H1 (cell line): ENCODE measurements around the gene TUG1. TPM values are rescaled to one million over a fixed set of nuclear protein-coding genes. Genes with fewer than 3 reads are reported as not detected.

Experiments
- CTCF ChIA-PET: fragments of 300-600 bp; sonication (Branson Sonifier 250); formaldehyde crosslinking; loops from one replicate; lab custom pipeline; 2021; ENCODE audit not compliant: partially characterized antibody; lab: Charles Lee
- POLR2A ChIA-PET: fragments of 300-600 bp; sonication (Branson Sonifier 250); formaldehyde crosslinking; loops from one replicate; lab custom pipeline; 2021; ENCODE audit warnings: inconsistent platforms; ENCODE audit not compliant: partially characterized antibody; lab: Charles Lee
- DNase-seq, 2 experiments: peaks; one replicate each; pipeline versions ENCODE4 v3.0.0 to v3.0.0-alpha.2; 2010 to 2022; ENCODE audit warnings: low spot score in 2 of 2, low read depth in 1 of 2, mixed read lengths in 1 of 2
- FAIRE-seq: peaks from 2 replicates; lab custom pipeline; 2011; peaks lifted over from hg19 to GRCh38; lab: Jason Lieb, UNC
- H2AFZ ChIP-seq: 2 replicates; pipeline ENCODE4 v1.8.1; 2012; ENCODE audit warnings: low read length, inconsistent platforms
- H2AK5ac ChIP-seq: 2 replicates; pipeline ENCODE4 v1.6.1; 2013; ENCODE audit warnings: low read depth, low read length
- H2BK120ac ChIP-seq: replicated peaks from 2 replicates; pipeline ENCODE3; 2013; ENCODE audit warnings: low read depth, low read length, inconsistent platforms
- H2BK12ac ChIP-seq: 2 replicates; pipeline ENCODE4 v1.6.1; 2013; ENCODE audit warnings: low read depth, low read length
- H2BK15ac ChIP-seq: 2 replicates; pipeline ENCODE4 v1.6.1; 2013; ENCODE audit warnings: low read length
- H2BK20ac ChIP-seq: 2 replicates; pipeline ENCODE4 v1.6.1; 2013; ENCODE audit warnings: low read length
- H2BK5ac ChIP-seq: 2 replicates; pipeline ENCODE4 v1.6.1; 2013; ENCODE audit warnings: low read depth, low read length
- H3K14ac ChIP-seq: 2 replicates; pipeline ENCODE4 v1.6.1; 2013; ENCODE audit warnings: inconsistent platforms; ENCODE audit not compliant: insufficient read length
- H3K18ac ChIP-seq: 2 replicates; pipeline ENCODE4 v1.6.1; 2013; ENCODE audit warnings: low read length; ENCODE audit errors: extremely low read depth
- H3K23ac ChIP-seq: 2 replicates; pipeline ENCODE4 v1.6.1; 2013; ENCODE audit warnings: inconsistent platforms; ENCODE audit not compliant: insufficient read length
- H3K23me2 ChIP-seq: 2 replicates; pipeline ENCODE4 v1.6.1; 2013; ENCODE audit warnings: low read depth, low read length
- H3K27ac ChIP-seq: 2 replicates; pipeline ENCODE4 v1.6.1; 2011; ENCODE audit warnings: low read depth, low read length, inconsistent platforms
- H3K27me3 ChIP-seq, 4 experiments: replicated peaks in 1 of 4; 1 replicate in 1 of 4; 2 replicates in 3 of 4; pipeline versions ENCODE4 v1.6.1 to v1.8.1; 2011 to 2013; ENCODE audit warnings: low read length in 3 of 4, mild to moderate bottlenecking in 3 of 4, inconsistent platforms in 2 of 4, mixed read lengths in 2 of 4, moderate library complexity in 1 of 4; ENCODE audit not compliant: control insufficient read depth in 3 of 4, insufficient read depth in 3 of 4; ENCODE audit errors: extremely low read depth in 1 of 4
- H3K36me3 ChIP-seq, 4 experiments: 2 replicates each; pipeline versions ENCODE4 v1.6.1 to v1.8.1; 2011 to 2013; ENCODE audit warnings: mild to moderate bottlenecking in 4 of 4, low read length in 3 of 4, moderate library complexity in 2 of 4, control low read depth in 1 of 4, inconsistent platforms in 1 of 4; ENCODE audit not compliant: insufficient read depth in 4 of 4, control insufficient read depth in 2 of 4
- H3K4ac ChIP-seq: replicated peaks from 2 replicates; pipeline ENCODE3; 2013; ENCODE audit warnings: low read length, low read depth, mixed read lengths, inconsistent platforms; ENCODE audit not compliant: insufficient read length
- H3K4me1 ChIP-seq, 4 experiments: replicated peaks in 1 of 4; 1 replicate in 1 of 4; 2 replicates in 3 of 4; pipeline versions ENCODE4 v1.6.1 to v1.8.1; 2011 to 2013; ENCODE audit warnings: low read length in 3 of 4, inconsistent platforms in 2 of 4, mixed read lengths in 1 of 4; ENCODE audit not compliant: insufficient read depth in 4 of 4, control insufficient read depth in 3 of 4
- H3K4me2 ChIP-seq, 2 experiments: 2 replicates each; pipeline versions ENCODE4 v1.6.1 to v1.8.1; 2011 to 2013; ENCODE audit warnings: low read depth in 2 of 2, low read length in 2 of 2, control low read depth in 1 of 2, inconsistent platforms in 1 of 2, mild to moderate bottlenecking in 1 of 2; ENCODE audit not compliant: insufficient read depth in 1 of 2
- H3K4me3 ChIP-seq, 4 experiments: fragments of 200-600, 300-600 bp in 1 of 4; sonication (generic), shearing (Covaris generic), sonication (Bioruptor Twin) in 1 of 4; 2 replicates each; pipeline versions ENCODE4 v1.5.1 to v1.8.1; 2011 to 2016; ENCODE audit warnings: low read length in 4 of 4, low read depth in 3 of 4, control low read depth in 2 of 4, inconsistent platforms in 2 of 4, mild to moderate bottlenecking in 2 of 4, mixed read lengths in 1 of 4, moderate library complexity in 1 of 4; ENCODE audit not compliant: insufficient read depth in 2 of 4; ENCODE audit errors: extremely low read depth in 1 of 4
- H3K56ac ChIP-seq: replicated peaks from 2 replicates; pipeline ENCODE3; 2013; ENCODE audit warnings: low read depth, mild to moderate bottlenecking, mixed read lengths, low read length, inconsistent platforms; ENCODE audit not compliant: insufficient read length
- H3K79me1 ChIP-seq: 2 replicates; pipeline ENCODE4 v1.6.1; 2013; ENCODE audit warnings: low read depth, low read length, control low read depth
- H3K79me2 ChIP-seq, 2 experiments: 2 replicates each; pipeline versions ENCODE4 v1.6.1 to v1.8.1; 2012 to 2013; ENCODE audit warnings: low read length in 2 of 2, mild to moderate bottlenecking in 2 of 2, inconsistent platforms in 1 of 2; ENCODE audit not compliant: insufficient read depth in 2 of 2, control insufficient read depth in 1 of 2
- H3K9ac ChIP-seq, 4 experiments: replicated peaks in 1 of 4; 1 replicate in 1 of 4; 2 replicates in 3 of 4; pipeline versions ENCODE4 v1.6.1 to v1.8.1; 2011 to 2013; ENCODE audit warnings: low read depth in 3 of 4, low read length in 3 of 4, control low read depth in 2 of 4, mild to moderate bottlenecking in 2 of 4, moderate library complexity in 2 of 4, inconsistent platforms in 1 of 4; ENCODE audit errors: extremely low read depth in 1 of 4
- H3K9me3 ChIP-seq, 2 experiments: 2 replicates each; pipeline versions ENCODE4 v1.6.1 to v1.8.1; 2012 to 2013; ENCODE audit warnings: mild to moderate bottlenecking in 2 of 2, moderate library complexity in 2 of 2, control low read depth in 1 of 2, inconsistent platforms in 1 of 2, low read depth in 1 of 2, low read length in 1 of 2, mixed read lengths in 1 of 2; ENCODE audit not compliant: insufficient read depth in 2 of 2
- H4K20me1 ChIP-seq, 2 experiments: replicated peaks in 1 of 2; 2 replicates each; pipeline versions ENCODE3 to v1.8.1; 2011 to 2013; ENCODE audit warnings: inconsistent platforms in 2 of 2, low read length in 2 of 2, mild to moderate bottlenecking in 1 of 2; ENCODE audit not compliant: insufficient read depth in 2 of 2, control insufficient read depth in 1 of 2
- H4K5ac ChIP-seq: 2 replicates; pipeline ENCODE4 v1.6.1; 2013; ENCODE audit warnings: low read length, low read depth, mixed read lengths, inconsistent platforms; ENCODE audit not compliant: insufficient read length
- H4K8ac ChIP-seq: 2 replicates; pipeline ENCODE4 v1.8.0; 2013; ENCODE audit warnings: mild to moderate bottlenecking, moderate library complexity, low read length, inconsistent platforms; ENCODE audit not compliant: insufficient read depth; ENCODE audit errors: extremely low read depth
- H4K91ac ChIP-seq: replicated peaks from 2 replicates; pipeline ENCODE3; 2013; ENCODE audit warnings: low read length, mixed read lengths, inconsistent platforms; ENCODE audit not compliant: insufficient read length
- RAD21 ChIP-seq, 2 experiments: IDR thresholded peaks in 1 of 2; conservative IDR thresholded peaks in 1 of 2; 2 replicates each; pipeline ENCODE4 v1.6.1; 2011; ENCODE audit warnings: low read depth in 2 of 2, low read length in 2 of 2, improper control_type of control experiment in 1 of 2, inconsistent platforms in 1 of 2, mild to moderate bottlenecking in 1 of 2, moderate library complexity in 1 of 2
- RNF2 ChIP-seq: fragments of 200-900, 300-1000 bp; sonication (generic); IDR thresholded peaks from 2 replicates; pipeline ENCODE4 v1.7.1; 2016; ENCODE audit warnings: borderline replicate concordance, low read depth, mild to moderate bottlenecking, antibody characterized with exemption, low read length; ENCODE audit not compliant: poor library complexity, severe bottlenecking; ENCODE audit errors: missing control alignments
- WGBS, 2 experiments: shearing (Covaris generic) in 1 of 2; methylation state at CpG; one replicate each; pipeline versions ENCODE4 v1.1.6 to v1.1.7; 2013 to 2015; ENCODE audit warnings: low lambda C conversion rate in 2 of 2, mixed read lengths in 2 of 2, inconsistent platforms in 1 of 2, low coverage in 1 of 2, missing lambda C conversion rate in 1 of 2; ENCODE audit not compliant: insufficient replicate concordance in 2 of 2, insufficient coverage in 1 of 2, insufficient read length in 1 of 2; ENCODE audit errors: extremely low coverage in 1 of 2, missing lambda C conversion rate in 1 of 2; 5-methylcytosine and 5-hydroxymethylcytosine counted together
- polyA plus RNA-seq, 7 experiments: library from polyadenylated mRNA; depleted of rRNA in 3 of 7; stranded (reverse) in 5 of 7; unstranded in 2 of 7; fragments of >200 nt in 5 of 7; fragments of 200-250 nt in 2 of 7; gene quantifications; 1 replicate in 5 of 7; 2 replicates in 1 of 7; 4 replicates in 1 of 7; pipeline versions ENCODE4 v1.2.1 to v1.2.3, GENCODE V29; 2011 to 2013; ENCODE audit warnings: missing spikeins in 2 of 7, mixed read lengths in 2 of 7
- total RNA-seq: library from RNA; stranded (reverse); fragmentation: NEBNext Ultra II Directional; extraction: Animal tissue kit (Norgen Biotek cat#: 25700); gene quantifications from 2 replicates; pipeline ENCODE4 v1.2.1, GENCODE V29; 2021

The TUG1 gene
- total and polyA plus RNA-seq, 2 of the 8 experiments (the other 6 are each of a cell fraction or from before 2014, with no cell fraction given): 119 to 129 TPM

DNA sequence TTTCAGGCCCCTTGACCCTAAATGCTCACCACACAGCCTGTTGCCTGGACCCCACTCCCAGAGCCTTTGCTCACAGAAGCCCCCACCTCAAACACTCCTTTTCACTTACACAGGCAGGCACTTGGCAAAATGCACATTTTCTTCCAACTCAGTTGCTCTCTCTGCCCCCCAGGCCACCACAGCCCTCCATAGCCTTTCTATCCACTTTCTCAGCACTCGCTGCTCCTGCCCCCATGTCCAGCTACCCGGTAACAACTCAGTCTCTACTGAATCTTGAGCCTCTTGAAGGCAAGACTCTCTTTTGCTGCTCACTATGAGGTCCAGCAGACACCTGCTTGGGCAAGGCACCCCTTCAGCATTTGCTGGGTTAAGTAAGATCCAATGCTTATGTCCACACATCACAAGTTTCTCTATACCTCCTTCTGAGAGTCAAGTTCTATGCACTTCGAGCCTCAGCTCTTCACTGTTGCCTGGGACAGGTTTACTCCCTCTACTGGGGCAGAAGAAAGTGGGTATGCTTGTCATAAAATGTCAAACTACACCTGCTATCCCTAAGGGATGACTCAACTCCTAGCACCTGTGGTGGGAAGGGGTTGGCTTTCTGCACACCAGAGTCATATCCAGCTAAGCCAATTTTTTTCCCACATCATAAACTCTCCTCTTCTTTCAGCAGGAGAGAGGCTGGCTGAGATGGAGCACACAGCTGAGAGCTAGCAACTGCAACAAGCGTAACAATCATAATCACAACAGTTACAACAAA, 37.3 kb upstream of the TUG1 start:
- no peak overlapping the region for H3K9ac ChIP-seq
- ChIA-PET CTCF (interaction anchor here (1.4 to 3.7 kb wide), 5 partner anchors 8 to 41 kb away, joined by 3 to 21 read pairs (median 4); no protein-coding TSS in a partner anchor), POLR2A (interaction anchor here (0.7 to 2.4 kb wide), 8 partner anchors 9 to 153 kb away, joined by 3 to 8 read pairs (median 4); partner anchors contain the start of genes MORC2 and TUG1)
- WGBS, 2 experiments: 85% methylated on average over 4 of the region's 4 CpGs; no CpG with 5 or more reads in 1 of the 2 experiments
- H3K27me3 ChIP-seq: no peaks in the 10 kb centered on the region
- no peak overlapping the region for H3K18ac ChIP-seq
- H3K4ac ChIP-seq: no peak overlapping the region
- H3K4me2 ChIP-seq: no peak overlapping the region
- peaks cover 4% of the 10 kb centered on the region; the same call in 1 of the 2 replicates for H3K79me1 ChIP-seq
- H3K9me3 ChIP-seq: no peaks in the 10 kb centered on the region
- peaks cover 70 to 98% (median 92%) of the 10 kb centered on the region in 4 experiments for H3K36me3 ChIP-seq
- H2AFZ ChIP-seq: no peak overlapping the region
- no peak overlapping the region for H2BK15ac ChIP-seq
- H3K23me2 ChIP-seq: no peaks in the 10 kb centered on the region
- no peak overlapping the region for H2BK20ac ChIP-seq
- H2AK5ac ChIP-seq: no peak overlapping the region
- no peaks in the 10 kb centered on the region for H3K79me2 ChIP-seq
- H2BK120ac ChIP-seq: no peak overlapping the region
- H2BK12ac ChIP-seq: no peak overlapping the region
- DNase-seq: no peak
- no peak overlapping the region for H2BK5ac ChIP-seq
- no peak overlapping the region for H3K56ac ChIP-seq
- H3K27ac ChIP-seq: no peak overlapping the region
- no peak overlapping the region for H3K23ac ChIP-seq
- no peak overlapping the region for H3K4me3 ChIP-seq
- H4K20me1 ChIP-seq: peaks cover 4 to 20% of the 10 kb centered on the region in 2 experiments
- H3K4me1 ChIP-seq: no peaks in the 10 kb centered on the region
- H4K8ac ChIP-seq: no peak overlapping the region
- H4K5ac ChIP-seq: no peak overlapping the region
- no peak for FAIRE-seq
- no peak overlapping the region for H4K91ac ChIP-seq
- TF ChIP-seq RNF2 (no peak), RAD21 (IDR thresholded peaks at IDR 0.05 in 1 of 2, conservative IDR thresholded peaks at IDR 0.05 in 1 of 2; ENCODE audit: low read depth in 2 of 2, low read length in 2 of 2) (no peak)
- TF ChIP-seq, all 59 proteins: peak for 0
- no peak overlapping the region for H3K14ac ChIP-seq
